ENCODE measurements around the gene TMEM120B. TPM values are rescaled to one million over a fixed set of nuclear protein-coding genes. Genes with fewer than 3 reads are reported as not detected.

Gene TMEM120B
- total and polyA plus RNA-seq, 2 of the 13 experiments (the other 11 are each of a cell fraction or from before 2014, with no cell fraction given) = 7.1 to 12.9 TPM

DNA sequence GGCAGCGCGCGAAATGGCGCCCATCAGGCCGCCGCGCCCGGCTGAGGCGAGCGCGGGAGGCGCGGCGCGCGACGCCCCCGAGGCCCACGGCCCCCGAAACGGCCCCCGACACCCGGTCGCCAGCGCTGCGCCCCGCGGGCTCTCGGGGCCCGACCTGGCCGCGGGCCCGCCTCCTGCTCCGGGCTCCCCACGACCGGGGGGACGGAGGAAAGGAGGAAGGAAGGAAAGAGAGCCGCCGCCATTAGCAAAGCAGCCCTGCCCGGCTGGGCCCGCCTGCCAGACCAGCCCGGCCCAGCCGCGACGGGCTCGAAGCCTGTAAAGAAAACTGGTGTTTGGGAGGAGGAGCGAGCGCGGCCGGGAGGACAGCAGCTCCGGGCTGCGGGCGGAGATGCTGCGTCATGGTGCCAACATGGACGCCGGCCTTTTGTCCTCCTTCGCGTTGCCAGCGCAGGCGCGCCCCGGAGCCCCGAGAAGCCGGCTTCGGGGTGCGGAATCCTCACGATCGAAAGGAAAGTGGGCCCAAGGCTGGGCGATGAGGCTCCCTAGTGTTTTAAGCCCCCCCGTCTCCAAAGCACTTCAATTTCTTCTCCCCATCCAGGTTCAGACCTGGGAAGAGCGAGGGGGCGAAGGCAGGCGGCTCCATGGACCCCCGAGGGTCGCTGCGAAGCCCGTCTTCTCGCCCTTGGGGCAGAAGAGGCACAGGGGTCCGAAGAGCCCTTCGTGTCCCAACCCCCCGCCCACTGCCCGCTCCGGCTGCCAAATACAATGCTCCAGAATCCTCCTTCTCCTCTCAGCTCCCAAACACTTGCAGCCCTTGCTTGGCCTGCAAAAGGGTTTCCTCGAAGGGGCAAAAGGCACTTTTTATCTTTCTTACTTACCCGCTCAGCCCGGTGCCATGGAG, 88.4 kb downstream of the TMEM120B start (continued):
- TF ChIP-seq, protein P1, sequence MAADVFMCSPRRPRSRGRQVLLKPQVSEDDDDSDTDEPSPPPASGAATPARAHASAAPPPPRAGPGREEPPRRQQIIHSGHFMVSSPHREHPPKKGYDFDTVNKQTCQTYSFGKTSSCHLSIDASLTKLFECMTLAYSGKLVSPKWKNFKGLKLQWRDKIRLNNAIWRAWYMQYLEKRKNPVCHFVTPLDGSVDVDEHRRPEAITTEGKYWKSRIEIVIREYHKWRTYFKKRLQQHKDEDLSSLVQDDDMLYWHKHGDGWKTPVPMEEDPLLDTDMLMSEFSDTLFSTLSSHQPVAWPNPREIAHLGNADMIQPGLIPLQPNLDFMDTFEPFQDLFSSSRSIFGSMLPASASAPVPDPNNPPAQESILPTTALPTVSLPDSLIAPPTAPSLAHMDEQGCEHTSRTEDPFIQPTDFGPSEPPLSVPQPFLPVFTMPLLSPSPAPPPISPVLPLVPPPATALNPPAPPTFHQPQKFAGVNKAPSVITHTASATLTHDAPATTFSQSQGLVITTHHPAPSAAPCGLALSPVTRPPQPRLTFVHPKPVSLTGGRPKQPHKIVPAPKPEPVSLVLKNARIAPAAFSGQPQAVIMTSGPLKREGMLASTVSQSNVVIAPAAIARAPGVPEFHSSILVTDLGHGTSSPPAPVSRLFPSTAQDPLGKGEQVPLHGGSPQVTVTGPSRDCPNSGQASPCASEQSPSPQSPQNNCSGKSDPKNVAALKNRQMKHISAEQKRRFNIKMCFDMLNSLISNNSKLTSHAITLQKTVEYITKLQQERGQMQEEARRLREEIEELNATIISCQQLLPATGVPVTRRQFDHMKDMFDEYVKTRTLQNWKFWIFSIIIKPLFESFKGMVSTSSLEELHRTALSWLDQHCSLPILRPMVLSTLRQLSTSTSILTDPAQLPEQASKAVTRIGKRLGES (CRISPR knock-in tag; IDR thresholded peaks at IDR 0.05; ENCODE audit: borderline replicate concordance) = no peak
- 0 out of 2 replicates have a peak, but pooled peaks have one; percentile 44 for TF ChIP-seq ZNF878 (CRISPR knock-in tag; IDR thresholded peaks at IDR 0.05)
- TF ChIP-seq POLR2AphosphoS5 (IDR thresholded peaks at IDR 0.05; ENCODE audit: low read depth, low read length) = peak; percentile 33; the same call in 1 of the 2 replicates
- TF ChIP-seq, protein P2, sequence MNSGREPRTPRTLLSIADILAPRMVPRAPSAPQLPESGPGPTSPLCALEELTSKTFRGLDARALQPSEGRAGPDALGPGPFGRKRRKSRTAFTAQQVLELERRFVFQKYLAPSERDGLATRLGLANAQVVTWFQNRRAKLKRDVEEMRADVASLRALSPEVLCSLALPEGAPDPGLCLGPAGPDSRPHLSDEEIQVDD (CRISPR knock-in tag; IDR thresholded peaks at IDR 0.05; ENCODE audit: borderline replicate concordance) = no peak
- TF ChIP-seq NFKB2 (CRISPR knock-in tag; IDR thresholded peaks at IDR 0.05; ENCODE audit: borderline replicate concordance) = 0 out of 2 replicates have a peak, but pooled peaks have one; percentile 55
- TF ChIP-seq NKX3-1 (CRISPR knock-in tag; IDR thresholded peaks at IDR 0.05) = 0 out of 2 replicates have a peak, but pooled peaks have one; percentile 25
- no peak for TF ChIP-seq ZNF773 (CRISPR knock-in tag; IDR thresholded peaks at IDR 0.05; ENCODE audit: borderline replicate concordance)
- peak; percentile 72 for TF ChIP-seq RBM39 (IDR thresholded peaks at IDR 0.05; ENCODE audit: low read depth, low read length, poor library complexity, severe bottlenecking)
- TF ChIP-seq YY1 (IDR thresholded peaks at IDR 0.05; ENCODE audit: insufficient read depth, insufficient replicate concordance, low read depth, low read length) = peak; percentile 88
- peak; percentile 26 for TF ChIP-seq HNRNPK (IDR thresholded peaks at IDR 0.05; ENCODE audit: low read depth, low read length, poor library complexity, severe bottlenecking)
- peak; percentile 89 for TF ChIP-seq BRD4 (CRISPR knock-in tag; IDR thresholded peaks at IDR 0.05)
- peak; percentile 35; the same call in 1 of the 2 replicates for TF ChIP-seq ZNF350 (CRISPR knock-in tag; IDR thresholded peaks at IDR 0.05; ENCODE audit: borderline replicate concordance, low read depth)
- TF ChIP-seq, protein P3, sequence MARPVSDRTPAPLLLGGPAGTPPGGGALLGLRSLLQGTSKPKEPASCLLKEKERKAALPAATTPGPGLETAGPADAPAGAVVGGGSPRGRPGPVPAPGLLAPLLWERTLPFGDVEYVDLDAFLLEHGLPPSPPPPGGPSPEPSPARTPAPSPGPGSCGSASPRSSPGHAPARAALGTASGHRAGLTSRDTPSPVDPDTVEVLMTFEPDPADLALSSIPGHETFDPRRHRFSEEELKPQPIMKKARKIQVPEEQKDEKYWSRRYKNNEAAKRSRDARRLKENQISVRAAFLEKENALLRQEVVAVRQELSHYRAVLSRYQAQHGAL (CRISPR knock-in tag; IDR thresholded peaks at IDR 0.05; ENCODE audit: not compliant biosample characterization) = peak; percentile 24
- peak; percentile 66; the same call in 1 of the 2 replicates for TF ChIP-seq HNRNPL (IDR thresholded peaks at IDR 0.05; ENCODE audit: low read depth, low read length)
- peak; percentile 49; the same call in 1 of the 2 replicates for TF ChIP-seq HES4 (CRISPR knock-in tag; IDR thresholded peaks at IDR 0.05; ENCODE audit: borderline replicate concordance)
- TF ChIP-seq KMT2A (CRISPR knock-in tag; IDR thresholded peaks at IDR 0.05) = no peak; the same call in 1 of the 2 replicates
- TF ChIP-seq, protein P4, sequence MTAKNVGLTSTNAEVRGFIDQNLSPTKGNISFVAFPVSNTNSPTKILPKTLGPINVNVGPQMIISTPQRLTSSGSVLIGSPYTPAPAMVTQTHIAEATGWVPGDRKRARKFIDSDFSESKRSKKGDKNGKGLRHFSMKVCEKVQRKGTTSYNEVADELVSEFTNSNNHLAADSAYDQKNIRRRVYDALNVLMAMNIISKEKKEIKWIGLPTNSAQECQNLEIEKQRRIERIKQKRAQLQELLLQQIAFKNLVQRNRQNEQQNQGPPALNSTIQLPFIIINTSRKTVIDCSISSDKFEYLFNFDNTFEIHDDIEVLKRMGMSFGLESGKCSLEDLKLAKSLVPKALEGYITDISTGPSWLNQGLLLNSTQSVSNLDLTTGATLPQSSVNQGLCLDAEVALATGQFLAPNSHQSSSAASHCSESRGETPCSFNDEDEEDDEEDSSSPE (CRISPR knock-in tag; IDR thresholded peaks at IDR 0.05) = 0 out of 2 replicates have a peak, but pooled peaks have one; percentile 32
- no peak for TF ChIP-seq NONO (IDR thresholded peaks at IDR 0.05)
- peak; percentile 41; the same call in 1 of the 2 replicates for TF ChIP-seq NONO (CRISPR knock-in tag; conservative IDR thresholded peaks at IDR 0.05)
- peak; percentile 17; the same call in 1 of the 2 replicates for TF ChIP-seq TBX2 (CRISPR knock-in tag; IDR thresholded peaks at IDR 0.05; ENCODE audit: borderline replicate concordance)
- TF ChIP-seq CCDC6 (CRISPR knock-in tag; IDR thresholded peaks at IDR 0.05) = 0 out of 2 replicates have a peak, but pooled peaks have one; percentile 17
- peak; percentile 45; the same call in 1 of the 2 replicates for TF ChIP-seq TGIF2 (CRISPR knock-in tag; IDR thresholded peaks at IDR 0.05)
